ENCODE results near the gene TBC1D10B. TPM values are rescaled to one million over a fixed set of nuclear protein-coding genes. Genes with fewer than 3 reads are reported as not detected.

Gene TBC1D10B
- total RNA-seq, 1 experiment from 2014 or later, result 10.4 TPM

DNA sequence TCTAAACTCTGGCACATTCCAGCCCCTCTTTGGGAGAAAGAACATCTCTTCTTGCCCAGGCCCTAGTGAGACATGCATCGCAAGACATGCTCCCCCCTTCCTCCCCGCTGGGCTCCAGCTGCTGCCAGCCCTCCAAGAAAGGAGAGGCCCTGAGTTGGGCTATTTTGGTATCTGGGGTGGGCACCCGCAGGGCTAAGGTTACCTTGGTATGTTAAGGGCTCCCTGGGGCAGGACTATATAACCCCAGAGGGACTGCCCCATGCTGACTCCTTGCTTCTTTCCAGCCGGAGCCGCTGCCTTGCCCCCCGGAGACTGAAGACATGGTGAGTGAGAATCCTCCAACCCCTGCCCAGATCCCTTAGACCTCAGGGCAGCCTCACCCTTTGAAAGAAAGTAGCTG, 4.2 kb upstream of the TBC1D10B start, which contains the start of gene MYL11:
Gene MYL11 (plus strand): TSS at position 265 of the 400 bp plus-strand sequence. CDS start 56 bp downstream, at position 321.
- no peak for DNase-seq (ENCODE audit: low spot score)

DNA sequence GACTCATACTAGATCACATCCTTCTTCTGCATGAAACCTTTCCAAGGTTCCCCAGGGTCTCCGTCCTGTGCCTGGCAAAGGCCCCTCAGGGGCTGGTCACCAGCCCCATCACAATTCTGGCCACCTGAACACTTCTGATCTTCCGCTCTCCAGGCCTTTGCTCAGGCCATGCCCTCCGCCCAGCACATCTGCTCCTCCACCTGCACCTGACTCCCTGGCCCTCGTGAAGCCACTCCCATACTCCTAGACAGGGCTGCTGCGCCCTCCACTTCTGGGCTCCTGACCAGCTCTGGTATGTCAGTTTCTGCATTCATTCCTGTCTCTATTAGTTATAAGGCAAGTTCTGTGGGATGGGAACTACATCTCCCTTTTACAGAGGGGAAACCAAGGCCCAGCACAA, 2.4 kb upstream of the TBC1D10B start:
- no peak for DNase-seq (ENCODE audit: low spot score)

DNA sequence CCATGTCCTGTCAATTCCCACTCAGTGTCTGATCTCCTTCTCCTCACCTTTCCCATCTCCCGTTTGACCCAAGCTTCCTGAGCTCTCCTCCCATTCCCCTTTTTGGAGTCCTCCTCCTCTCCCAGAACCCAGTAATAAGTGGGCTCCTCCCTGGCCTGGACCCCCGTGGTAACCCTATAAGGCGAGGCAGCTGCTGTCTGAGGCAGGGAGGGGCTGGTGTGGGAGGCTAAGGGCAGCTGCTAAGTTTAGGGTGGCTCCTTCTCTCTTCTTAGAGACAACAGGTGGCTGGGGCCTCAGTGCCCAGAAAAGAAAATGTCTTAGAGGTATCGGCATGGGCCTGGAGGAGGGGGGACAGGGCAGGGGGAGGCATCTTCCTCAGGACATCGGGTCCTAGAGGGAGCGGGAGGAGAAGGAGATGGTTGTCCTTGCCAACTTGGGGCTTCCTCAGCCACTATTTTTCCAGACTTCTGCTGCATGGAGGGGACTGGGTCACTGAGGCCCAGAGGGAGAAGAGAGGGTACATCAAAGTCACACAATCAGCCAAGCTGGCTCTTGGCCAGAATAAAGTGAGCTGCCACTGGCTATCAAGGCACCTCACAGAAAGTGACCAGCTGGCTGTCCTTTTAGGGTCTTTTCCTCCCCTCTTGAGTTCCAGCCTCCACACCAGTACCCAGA, 1.9 kb upstream of the TBC1D10B start:
- no peak for DNase-seq (ENCODE audit: low spot score)

DNA sequence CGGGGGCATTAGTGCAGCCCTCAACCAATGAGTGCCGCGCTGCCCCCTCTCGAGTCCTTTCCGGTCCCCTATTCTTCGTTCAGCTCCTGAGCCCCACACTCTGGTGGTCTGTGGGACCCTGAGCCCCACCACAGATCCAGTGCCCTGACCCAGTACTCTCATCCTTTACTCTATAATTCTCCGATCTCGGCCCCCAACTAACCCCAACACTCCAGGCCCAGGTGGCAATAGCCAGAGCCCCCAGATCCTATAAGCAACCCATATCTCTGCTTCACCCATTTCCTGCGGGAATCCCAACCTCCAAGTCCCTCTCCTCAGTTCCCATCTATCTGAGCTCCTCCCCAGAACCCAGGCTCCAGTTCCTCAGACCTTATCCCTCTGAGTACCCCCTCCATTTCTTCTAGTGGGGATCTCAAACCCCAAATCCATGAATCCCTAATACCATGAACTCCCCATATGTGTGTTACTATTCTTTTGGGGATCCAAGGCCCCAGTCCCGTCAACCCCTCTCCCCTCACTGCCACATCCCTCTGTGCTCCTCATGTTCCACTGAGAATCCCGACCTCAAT, 1.0 kb upstream of the TBC1D10B start:
- no peak for DNase-seq (ENCODE audit: low spot score)

DNA sequence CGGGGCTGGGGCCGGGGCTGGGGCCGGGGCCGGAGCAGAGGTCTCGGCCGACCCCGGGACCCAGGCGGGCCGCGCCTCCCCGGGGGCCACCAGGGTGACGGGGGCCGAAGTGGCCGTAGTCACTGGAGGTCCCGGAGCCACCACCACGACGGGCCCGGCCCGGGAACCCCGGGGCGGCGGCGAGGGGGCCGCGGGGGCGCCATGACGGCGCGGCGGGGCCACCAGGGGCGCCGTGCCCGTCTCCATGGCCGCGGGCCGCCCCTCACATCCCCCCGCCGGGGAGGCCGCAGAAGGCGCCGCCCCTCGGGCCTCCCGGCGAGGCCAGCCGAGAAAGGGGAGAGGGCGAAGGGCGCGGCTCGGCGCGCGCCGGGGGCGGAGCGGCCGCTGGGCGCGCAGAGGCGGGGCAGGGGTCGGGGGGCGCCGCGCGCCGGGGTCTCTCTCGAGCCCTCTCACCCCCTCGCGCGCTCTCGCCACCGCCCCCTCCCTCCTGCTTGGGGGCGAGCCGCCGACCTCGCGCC, 297 bp downstream of the TBC1D10B start:
- no peak for DNase-seq (ENCODE audit: low spot score)

DNA sequence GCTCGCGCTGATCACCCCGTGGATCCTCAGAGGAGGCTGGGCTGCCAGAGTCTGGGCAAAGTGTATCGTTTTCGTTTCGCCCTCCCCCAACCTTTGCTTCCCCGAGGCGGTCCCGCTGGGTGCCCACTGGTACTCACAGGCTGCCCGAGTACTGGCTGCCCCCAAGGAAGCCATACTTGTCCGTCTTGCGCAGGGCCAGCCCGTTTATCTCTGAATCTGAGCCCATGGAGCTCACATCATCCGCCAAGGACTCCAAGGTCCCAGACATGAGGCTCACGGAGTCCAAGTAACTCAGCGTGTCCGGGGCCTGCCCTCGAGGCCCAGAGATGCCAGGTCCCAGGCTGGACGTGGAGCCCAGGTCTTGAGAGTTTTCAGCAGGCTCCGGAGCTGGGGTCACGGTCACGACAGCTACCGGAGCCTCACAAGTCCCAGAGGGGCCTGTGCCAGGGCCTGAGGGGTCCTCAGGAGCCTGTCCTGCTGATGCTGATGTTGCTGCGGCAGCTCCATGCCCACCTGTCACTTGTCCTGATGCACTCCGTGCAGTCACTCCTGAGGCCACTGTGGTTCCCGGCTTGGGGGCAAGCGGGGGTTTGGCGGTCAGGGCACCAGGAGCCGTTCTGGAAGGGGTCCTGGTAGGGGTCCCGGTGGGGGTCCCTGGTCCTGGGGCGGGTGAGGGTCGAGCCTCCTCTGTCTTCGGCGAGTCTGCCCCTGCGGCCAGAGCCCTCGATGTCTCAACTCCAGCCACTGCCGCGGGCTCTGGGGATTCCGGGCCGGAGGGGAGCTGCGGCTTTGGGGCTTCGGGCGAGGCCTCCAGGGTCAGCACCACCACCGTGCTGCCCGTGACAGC, 980 bp downstream of the TBC1D10B start:
- DNase-seq (ENCODE audit: low spot score), result no peak

DNA sequence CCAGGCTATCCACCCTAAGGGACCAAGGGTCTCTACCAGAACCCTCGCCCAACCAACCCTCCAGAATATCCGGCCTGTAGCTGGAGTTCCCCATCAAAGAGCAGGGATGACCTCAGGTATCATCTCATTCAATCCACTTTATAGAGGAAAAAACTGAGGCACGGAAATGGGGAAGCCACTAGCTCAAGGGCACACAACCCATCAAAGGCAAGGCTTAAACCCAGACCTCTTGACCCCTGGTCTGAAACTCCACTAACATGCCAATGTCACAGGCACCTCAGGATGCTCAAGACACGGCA, 1.6 kb downstream of the TBC1D10B start:
- DNase-seq (ENCODE audit: low spot score), result no peak

DNA sequence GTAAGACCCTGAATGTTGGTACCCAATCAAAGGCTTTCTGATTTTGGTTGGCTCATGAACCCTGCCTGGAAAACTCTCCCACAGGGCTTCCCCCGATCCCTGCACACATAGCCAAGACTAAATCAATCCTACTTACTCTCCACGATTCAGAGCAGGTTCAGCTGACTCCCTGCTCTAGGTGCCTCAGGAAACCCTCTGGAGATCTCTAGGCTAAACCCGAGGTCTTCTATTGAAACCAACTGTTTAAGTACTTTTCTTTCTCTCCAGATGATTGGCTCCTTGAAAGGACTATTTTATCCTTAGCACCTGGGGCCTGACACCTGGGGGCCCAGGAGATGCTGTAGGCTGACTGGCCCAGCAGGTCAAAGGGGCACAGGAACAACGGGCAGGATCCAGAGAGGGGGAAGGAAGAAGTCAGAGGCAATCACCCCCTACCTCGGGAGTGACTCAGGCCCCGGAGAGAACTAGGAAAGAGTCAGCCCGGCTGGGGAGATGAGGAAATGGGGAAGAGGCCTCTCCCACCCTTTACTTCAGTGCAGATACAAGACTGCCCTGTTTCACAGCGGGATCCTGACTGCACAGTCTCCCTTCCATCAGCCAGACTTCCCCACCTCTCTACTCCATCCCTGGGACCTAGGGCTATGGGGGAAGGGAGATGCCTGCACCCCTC, 2.0 kb downstream of the TBC1D10B start:
- DNase-seq (ENCODE audit: low spot score), result no peak

DNA sequence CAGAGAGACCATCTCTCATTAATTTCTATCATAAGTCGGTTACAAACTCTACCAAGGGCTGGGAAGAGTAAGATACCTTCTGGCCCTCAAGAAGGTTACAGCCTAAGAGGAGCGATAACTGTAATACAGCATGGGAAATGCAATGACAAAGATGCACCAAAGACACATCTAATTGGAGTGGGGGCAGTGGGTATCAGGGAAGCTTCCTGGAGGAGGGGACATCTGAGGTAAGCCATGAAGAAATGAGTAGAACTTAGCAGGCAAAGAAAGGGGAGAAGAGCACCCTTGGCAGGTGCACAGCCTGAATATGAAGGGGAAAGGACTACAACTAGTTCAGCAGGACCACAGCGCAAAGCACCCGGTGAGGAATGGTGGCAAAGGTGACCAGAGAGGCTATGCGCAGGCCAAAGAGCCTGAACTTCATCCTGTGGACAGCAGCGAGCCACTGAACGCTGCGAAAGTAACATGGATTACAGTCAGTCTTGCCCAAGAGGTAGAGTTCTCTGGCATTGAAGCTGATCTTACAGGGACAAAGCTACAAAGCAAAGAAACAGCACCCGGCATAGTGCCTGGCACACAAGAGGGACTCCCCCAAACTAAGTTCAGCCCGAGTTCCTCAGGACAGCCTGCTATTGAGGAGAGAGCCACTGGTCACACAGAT, 2.8 kb downstream of the TBC1D10B start:
- no peak for DNase-seq (ENCODE audit: low spot score)

DNA sequence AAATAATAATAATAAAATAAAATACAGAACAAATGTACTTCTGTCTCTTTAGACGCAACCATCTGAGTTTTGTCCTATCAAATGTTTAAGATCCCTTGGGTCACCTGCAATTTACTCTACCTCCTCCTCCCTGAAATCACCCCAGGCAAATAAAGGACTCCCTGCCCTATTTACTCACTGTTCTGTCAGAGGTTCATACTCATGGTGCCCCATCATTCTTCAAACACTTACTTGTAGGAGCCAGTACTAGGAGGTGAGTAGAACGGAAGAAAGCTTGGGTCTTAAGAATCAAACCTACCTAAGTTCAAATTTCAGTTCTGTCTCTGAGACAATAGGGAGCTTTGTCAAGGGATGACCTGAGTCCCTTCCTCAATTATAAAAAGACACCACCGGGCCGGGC, 3.8 kb downstream of the TBC1D10B start:
- DNase-seq (ENCODE audit: low spot score), result no peak

DNA sequence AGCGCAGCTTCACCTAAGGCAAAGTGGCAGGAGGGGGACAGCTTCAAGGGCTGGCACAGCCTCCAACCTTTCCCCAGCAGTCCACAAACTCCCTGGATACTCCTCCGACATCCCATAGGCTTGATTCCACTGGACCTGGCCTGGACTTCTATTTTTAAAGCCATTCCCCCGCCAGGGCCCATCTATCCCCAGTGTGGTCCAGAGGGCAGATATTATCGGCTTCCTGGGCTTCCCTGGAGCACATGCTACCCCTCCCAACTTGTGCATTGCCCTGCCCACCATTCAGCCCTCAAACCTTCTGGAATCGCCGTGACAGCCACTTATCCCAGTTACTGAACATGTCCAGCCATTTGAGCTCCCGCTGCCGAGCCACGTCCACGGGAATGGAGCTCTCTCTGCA, 5.1 kb downstream of the TBC1D10B start:
- no peak for DNase-seq (ENCODE audit: low spot score)

DNA sequence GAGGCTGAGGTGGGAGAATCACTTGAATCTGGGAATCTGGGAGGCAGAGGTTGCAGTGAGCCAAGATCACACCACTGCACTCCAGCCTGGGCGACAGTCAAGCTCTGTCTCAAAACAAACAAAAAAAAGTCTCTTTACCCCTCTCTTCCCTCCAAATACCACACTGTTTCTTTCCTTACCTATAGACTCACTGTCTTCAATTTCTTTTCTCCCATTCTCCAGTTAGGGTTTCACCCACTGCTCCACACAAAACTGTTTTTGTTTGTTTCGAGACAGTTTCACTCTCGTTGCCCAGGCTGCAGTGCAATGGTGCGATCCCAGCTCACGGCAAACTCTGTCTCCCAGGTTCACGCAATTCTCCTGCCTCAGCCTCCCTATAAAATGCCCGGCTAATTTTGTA, 9.1 kb downstream of the TBC1D10B start:
- DNase-seq (ENCODE audit: low spot score), result no peak

DNA sequence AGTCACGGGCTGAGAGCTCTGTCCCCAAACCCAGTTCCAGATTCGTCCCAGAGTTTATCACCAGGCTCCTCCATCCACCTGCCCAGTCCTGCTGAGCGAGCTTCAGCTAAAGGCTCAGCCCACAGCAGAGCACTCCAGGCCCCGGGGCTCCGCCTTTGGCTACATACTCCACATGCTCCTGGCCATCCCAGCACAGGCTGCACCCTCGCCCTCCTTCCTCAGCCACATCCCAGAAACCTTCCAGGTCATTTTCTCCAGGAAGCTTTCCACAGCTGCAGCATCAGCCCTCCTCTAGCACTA, 10.5 kb downstream of the TBC1D10B start:
- DNase-seq (ENCODE audit: low spot score), result no peak

DNA sequence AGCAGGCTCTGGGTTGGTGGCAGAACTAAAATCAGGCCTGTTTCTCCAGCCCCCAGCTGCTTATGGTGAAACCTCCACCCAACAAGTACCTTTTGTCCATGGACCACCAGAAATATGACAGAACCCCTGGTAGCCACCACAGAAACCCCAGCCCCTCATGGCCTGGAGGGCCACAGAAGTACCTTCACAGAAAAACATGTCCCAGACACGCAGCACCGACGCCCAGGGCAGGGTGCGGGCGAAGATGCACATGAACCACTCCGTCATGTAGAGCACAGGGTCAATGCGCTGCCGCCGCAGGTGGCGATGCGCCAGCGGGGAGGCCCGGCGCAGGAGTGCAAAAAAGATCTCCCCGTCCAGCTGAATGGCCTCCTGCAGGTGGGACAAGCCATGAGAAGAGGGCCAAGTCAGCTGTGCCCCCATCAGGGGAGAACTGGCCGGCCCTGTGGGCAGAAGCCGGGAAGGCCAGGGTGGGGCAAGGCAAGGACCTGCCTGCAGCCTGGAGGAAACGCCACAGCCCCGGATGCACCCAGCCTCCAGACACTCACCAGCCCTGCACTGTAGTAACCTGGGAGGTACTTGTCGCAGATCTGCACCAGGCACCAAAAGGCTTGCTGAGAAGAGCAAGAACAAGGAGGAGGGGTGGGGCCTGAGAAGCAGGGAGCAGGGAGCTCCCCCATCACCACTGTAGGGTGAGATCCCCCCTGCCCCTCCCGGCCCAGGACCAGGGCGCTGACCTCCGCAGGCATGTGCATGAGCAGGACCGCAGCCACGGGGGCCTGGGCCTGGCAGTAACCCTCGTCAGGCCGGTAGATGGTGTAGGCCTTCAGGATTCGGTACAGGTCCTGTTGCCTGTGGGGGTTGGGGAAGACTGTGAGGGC, 11.1 kb downstream of the TBC1D10B start:
- DNase-seq (ENCODE audit: low spot score), result no peak

DNA sequence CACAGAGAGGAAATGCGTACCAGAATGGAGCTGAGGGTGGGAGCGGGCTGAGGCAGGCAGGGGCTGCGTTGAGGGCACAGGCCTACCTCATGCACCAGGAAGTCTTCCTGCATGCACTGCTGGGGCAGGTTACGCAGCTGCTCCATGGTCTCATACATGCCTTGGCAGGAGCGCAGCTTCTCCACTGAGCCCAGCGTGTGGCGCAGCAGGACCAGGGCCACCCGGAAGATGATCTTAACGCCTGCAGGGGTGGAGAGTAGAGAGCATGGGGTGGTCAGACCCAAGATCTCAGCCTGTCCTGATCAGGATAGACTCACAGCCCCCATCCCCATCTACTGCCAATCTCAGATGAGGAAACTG, 11.7 kb downstream of the TBC1D10B start:
- DNase-seq (ENCODE audit: low spot score), result no peak

DNA sequence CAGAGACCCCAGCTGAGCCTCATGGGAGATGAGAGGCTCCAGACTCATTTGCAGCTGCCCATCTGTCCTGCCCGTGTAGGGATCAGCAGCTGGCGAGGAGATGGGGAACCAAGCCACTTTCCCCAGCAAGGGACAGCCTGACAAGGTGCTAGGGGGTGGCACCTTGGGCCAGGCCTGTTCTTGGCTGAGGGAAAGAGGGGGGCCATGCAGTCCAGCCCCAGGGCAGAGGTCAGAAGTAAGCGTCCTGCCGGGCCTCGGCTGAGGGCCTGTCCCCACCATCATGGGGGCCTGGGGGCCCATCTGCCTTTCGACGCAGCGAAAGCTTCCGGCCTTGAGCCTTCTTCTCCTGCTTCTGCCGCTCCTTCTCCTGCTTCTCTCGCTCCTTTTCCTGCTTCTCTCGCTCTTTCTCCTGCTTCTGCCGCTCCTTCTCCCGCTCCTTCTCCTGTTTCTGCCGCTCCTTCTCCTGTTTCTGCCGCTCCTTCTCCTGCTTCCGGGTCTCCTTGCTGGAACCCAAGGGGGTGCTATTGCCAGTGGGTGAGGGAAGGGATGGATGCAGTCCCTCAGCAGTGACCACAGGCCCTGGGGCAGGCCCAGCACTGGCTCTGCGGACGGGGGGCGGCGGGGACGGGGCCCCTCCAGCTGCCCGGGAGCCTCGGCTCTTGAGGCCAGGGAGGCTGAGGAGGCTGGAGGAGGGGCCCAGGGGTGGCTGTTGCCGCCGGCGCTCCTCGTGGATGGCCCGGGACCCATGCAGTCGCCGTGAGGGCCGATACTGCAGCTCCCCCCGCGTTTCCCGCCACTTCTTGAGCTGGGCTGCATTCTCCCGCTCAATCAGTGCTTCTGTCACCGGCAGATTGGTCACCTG, 12.3 kb downstream of the TBC1D10B start:
- DNase-seq (ENCODE audit: low spot score), result no peak

DNA sequence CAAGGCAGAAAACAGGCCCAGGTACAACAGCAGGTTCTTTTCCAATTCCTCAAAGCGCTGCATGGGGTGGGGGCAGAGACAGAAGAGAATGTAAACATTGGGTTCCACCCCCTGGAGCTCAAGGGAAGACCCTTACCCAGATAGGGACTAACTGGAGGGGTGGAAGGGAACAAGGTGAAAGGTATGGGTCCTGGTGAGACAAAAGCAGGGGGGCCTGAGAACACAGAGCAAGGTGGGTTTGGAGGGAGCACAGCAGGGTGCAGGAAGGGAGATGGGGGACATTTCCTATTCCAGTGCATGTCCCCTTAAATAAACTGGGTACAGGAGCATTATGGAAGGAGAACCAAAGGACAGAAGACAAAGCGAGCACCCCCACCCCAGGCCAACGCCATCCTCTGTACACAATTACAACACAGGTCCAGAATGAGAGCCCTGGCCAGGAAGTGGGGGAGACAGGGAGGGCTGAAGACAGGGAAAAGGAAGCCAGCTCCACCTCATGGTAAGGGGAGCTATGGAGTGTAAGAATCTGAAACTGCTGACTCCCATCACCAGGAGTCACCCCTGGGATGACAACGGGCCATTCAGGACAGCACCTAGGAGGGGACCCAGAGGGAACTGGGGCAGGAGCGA, 13.1 kb downstream of the TBC1D10B start:
- DNase-seq (ENCODE audit: low spot score), result no peak

DNA sequence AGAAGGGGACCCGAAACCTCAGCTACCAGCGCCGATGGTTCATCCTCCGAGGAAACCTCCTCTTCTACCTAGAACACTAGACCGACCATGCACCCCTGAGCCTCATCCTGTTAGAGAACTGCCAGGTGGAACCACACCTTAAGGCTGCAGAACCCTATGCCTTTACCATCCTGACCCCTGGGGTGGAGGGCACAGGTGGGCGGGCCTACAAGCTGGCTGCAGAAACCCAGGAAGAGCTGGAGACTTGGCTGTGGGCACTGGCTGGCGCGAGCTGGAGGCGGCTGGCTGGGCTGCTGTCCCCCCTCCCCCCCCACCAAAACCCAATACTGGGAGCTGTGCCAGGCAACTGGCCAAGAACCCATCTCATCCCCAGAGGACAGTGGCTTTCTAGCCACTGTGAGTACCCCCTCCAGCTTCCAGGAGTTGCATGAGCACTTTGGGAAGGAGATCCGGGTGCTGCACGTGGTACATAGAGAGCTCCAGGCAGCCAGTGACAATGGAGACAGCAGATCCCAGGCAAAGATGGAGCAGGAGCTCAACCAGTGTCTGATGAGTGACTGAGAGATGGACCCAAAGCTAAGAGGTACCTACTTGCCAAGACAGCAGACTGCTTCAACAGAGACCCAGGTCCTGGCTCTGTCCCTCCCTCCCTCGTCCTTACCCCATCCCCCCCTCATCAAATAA, 13.8 kb downstream of the TBC1D10B start:
- no peak for DNase-seq (ENCODE audit: low spot score)

DNA sequence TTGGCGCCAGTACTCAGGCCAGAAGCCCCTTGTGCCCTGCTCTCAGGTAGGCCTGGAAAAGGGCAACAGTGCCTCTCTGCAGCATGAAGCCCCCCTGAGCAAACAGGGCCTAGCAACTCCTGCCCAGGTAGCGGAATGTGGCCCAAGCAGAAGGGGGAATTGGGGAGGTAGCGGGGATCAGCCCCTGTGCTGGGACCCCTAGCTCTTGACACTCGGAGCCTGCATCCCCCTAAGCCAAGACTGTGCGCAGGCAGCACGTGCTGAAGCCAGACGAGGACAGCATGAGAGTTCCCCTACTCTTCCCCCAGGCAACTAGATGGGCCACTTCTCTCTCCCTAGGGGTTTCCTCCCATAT, 14.4 kb downstream of the TBC1D10B start:
- no peak for DNase-seq (ENCODE audit: low spot score)
